HCT116 (cell line): ENCODE results near the gene CCBE1.

Experiments used
- CEBPB ChIP-seq: IDR thresholded peaks from 2 replicates; pipeline ENCODE4 v1.6.1; 2012; ENCODE audit warnings: low read depth
- CTCF ChIP-seq, 3 experiments: fragments of 200-600 bp in 1 of 3; sonication (generic) in 1 of 3; IDR thresholded peaks in 2 of 3; conservative IDR thresholded peaks in 1 of 3; 2 replicates each; pipeline ENCODE4 v1.5.1; 2012 to 2017; ENCODE audit warnings: low read depth in 2 of 3, low read length in 2 of 3, antibody characterized with exemption in 1 of 3, borderline replicate concordance in 1 of 3, control low read depth in 1 of 3, mild to moderate bottlenecking in 1 of 3, mixed read lengths in 1 of 3, mixed run types in 1 of 3, moderate library complexity in 1 of 3; ENCODE audit not compliant: insufficient read depth in 1 of 3
- EGR1 ChIP-seq: IDR thresholded peaks from 2 replicates; pipeline ENCODE4 v1.6.1; 2012; ENCODE audit warnings: low read depth
- EZH2 ChIP-seq: fragments of 200-600 bp; sonication (generic); IDR thresholded peaks from 2 replicates; pipeline ENCODE4 v1.6.1; 2017; ENCODE audit warnings: antibody characterized with exemption, mixed run types
- EZH2phosphoT487 ChIP-seq: fragments of 200-600 bp; IDR thresholded peaks from 2 replicates; pipeline ENCODE4 v1.6.1; 2018; ENCODE audit warnings: antibody characterized with exemption, borderline replicate concordance
- FOSL1 ChIP-seq: IDR thresholded peaks from 2 replicates; pipeline ENCODE4 v1.6.1; 2012; ENCODE audit warnings: low read depth
- POLR2A ChIP-seq: IDR thresholded peaks from 2 replicates; pipeline ENCODE4 v1.7.0; 2011; ENCODE audit warnings: borderline replicate concordance; ENCODE audit not compliant: insufficient read depth, insufficient read length; ENCODE audit errors: extremely low read depth
- POLR2AphosphoS5 ChIP-seq: IDR thresholded peaks from 2 replicates; pipeline ENCODE4 v1.6.1; 2011; ENCODE audit warnings: mild to moderate bottlenecking, low read depth, low read length, moderate library complexity
- REST ChIP-seq: IDR thresholded peaks from 2 replicates; pipeline ENCODE4 v1.6.1; 2012; ENCODE audit warnings: low read depth
- SIN3A ChIP-seq: IDR thresholded peaks from 2 replicates; pipeline ENCODE4 v1.6.1; 2012; ENCODE audit warnings: low read depth
- SP1 ChIP-seq: IDR thresholded peaks from 2 replicates; pipeline ENCODE4 v1.6.1; 2012; ENCODE audit warnings: low read depth
- ZBTB33 ChIP-seq: IDR thresholded peaks from 2 replicates; pipeline ENCODE4 v1.6.1; 2011; ENCODE audit warnings: mild to moderate bottlenecking, low read length, moderate library complexity; ENCODE audit not compliant: insufficient replicate concordance; ENCODE audit errors: extremely low read depth
- ZFX ChIP-seq: fragments of 450-650 bp; IDR thresholded peaks from 2 replicates; pipeline ENCODE4 v1.6.1; 2017
- ZNF274 ChIP-seq: fragments of 200-500 bp; sonication (Bioruptor generic); IDR thresholded peaks from 2 replicates; pipeline ENCODE4 v1.6.1; 2014; ENCODE audit warnings: mild to moderate bottlenecking, low read depth, low read length, inconsistent platforms

GRCh38 chr18:59423259-59423658, 274.0 kb downstream of the CCBE1 start:
- TF ChIP-seq EZH2phosphoT487: no peak
- no peak for TF ChIP-seq CTCF (IDR thresholded peaks at IDR 0.05 in 2 of 3, conservative IDR thresholded peaks at IDR 0.05 in 1 of 3; ENCODE audit: borderline replicate concordance in 1 of 3, insufficient read depth in 1 of 3, low read depth in 2 of 3, low read length in 2 of 3)
- TF ChIP-seq EZH2: no peak
- TF ChIP-seq SP1: no peak
- TF ChIP-seq SIN3A: no peak
- no peak for TF ChIP-seq CEBPB
- no peak for TF ChIP-seq REST
- no peak for TF ChIP-seq POLR2A
- no peak for TF ChIP-seq FOSL1
- TF ChIP-seq POLR2AphosphoS5: no peak
- TF ChIP-seq ZBTB33: no peak
- no peak for TF ChIP-seq ZFX
- no peak for TF ChIP-seq ZNF274
- no peak for TF ChIP-seq EGR1
